ENCODE results near the gene FARS2.
A peak's percentile ranks its signal among the peaks of the same experiment; 100 is the strongest.

Gene FARS2

DNA sequence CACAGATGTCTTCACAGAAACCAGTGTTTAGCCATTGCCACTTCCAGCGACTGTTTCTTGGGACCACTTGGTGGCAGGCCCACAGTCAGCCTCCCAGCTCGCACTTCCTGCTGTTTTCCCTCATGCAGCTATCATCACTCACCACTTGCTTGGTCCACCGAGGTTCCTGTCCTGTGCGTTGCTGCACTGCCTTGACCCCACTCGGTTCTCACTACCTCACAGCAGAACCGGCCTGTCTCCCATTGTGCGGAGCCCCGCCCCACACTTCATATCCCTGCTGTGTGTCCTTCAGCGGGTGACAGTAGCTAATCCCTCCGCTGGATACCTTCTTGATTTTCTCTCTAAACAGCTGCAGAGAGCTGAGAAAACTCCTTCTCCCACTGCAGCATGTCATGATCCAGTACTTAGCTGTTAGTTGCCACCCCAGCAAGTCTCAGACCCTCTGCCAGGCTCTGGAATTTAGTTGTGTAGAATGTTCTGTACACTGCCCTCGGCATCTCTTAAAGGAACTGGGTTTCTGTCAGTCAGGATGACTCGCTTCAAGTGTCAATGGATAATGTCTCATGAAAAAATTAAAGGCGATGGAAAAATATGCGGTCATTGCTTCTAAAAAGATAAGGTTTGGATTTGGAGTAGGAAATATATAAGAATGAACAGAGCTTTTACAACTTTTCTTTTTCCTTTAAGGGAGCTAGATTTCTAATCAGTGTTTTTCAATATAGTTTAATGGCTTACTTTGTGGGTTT, 208.0 kb downstream of the FARS2 start:
- H3K27ac ChIP-seq, result no peak overlapping the region
- TF ChIP-seq ZFX (IDR thresholded peaks at IDR 0.05), result no peak
- TF ChIP-seq, protein P1, sequence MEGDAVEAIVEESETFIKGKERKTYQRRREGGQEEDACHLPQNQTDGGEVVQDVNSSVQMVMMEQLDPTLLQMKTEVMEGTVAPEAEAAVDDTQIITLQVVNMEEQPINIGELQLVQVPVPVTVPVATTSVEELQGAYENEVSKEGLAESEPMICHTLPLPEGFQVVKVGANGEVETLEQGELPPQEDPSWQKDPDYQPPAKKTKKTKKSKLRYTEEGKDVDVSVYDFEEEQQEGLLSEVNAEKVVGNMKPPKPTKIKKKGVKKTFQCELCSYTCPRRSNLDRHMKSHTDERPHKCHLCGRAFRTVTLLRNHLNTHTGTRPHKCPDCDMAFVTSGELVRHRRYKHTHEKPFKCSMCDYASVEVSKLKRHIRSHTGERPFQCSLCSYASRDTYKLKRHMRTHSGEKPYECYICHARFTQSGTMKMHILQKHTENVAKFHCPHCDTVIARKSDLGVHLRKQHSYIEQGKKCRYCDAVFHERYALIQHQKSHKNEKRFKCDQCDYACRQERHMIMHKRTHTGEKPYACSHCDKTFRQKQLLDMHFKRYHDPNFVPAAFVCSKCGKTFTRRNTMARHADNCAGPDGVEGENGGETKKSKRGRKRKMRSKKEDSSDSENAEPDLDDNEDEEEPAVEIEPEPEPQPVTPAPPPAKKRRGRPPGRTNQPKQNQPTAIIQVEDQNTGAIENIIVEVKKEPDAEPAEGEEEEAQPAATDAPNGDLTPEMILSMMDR (conservative IDR thresholded peaks at IDR 0.05), result no peak

DNA sequence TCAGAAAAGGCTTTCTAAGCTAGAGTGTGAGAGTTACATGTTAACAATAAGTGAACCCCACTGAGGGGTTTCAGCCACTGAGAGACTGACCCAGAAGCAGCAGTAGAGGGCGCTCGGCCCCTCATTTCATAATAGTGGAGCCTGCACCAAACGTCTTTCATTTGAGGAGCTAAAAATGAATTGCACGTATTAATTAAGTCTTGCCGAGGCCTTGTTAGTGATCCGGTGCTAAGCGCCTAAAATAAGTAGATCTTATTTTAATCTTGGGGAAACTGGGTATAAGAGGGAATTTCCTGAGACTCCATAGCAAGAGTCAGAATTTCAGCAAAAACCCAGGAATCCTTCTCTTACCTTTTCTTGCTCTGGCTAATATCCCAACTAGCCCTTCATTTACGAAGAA, 209.7 kb downstream of the FARS2 start:
- TF ChIP-seq, protein P1 (conservative IDR thresholded peaks at IDR 0.05), result peak; percentile 92
- no peak for TF ChIP-seq ZFX (IDR thresholded peaks at IDR 0.05)
- H3K27ac ChIP-seq, result no peak overlapping the region

DNA sequence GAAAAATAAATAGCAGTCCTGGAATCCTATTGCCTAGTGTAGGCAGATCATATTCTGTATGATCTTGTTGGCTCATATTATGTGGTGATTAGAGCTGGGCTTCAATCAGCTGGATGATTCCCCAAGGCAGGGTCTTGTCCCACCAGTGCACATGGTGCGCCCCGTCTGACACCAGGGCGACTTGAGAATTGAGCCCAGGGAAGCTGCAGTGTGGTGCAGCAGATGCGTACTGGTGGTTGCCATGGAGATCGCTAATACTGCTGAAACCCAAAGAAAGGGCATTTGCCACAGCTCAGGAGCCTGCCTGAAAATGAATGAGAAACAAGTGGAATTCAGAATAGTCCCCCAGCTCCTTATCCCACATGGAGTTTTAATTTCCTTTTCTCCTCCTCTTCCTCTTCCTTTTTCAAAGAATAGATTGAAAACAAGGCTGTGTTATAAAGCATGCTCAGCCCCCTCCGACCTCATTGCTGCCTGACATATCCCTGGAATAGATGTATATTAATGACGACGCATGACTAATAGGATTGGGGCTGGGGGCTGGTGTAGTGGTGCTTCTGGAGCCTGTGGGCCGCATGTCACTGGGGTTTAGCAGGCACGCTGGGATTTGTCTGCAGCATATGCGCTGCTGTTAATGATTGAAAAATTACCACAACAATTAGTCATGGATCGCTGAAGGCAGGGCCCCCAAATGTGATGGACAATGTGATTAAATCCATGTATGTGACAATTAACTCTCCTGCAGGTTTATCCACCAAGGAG, 210.5 kb downstream of the FARS2 start:
- H3K27ac ChIP-seq, result no peak overlapping the region

DNA sequence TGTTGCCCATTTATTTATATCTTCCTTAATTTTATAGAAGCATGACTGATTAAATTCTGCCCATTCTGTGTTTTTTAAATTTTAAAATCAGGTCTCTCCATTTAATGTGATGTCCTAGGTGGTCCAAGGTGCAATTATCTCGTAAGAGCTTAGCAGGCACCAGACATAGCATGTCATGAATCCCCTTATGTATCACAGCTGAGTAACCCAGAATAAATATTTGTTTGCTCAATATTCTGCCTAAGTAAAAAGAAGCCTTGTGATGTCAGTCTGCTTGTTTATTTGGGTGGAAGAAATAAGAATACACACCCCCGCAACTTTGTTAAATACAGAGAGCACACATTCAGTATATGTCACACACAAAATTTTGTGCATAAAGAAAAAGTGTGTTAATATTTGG, 211.3 kb downstream of the FARS2 start:
- TF ChIP-seq ZFX (IDR thresholded peaks at IDR 0.05), result no peak
- TF ChIP-seq, protein P1 (conservative IDR thresholded peaks at IDR 0.05), result no peak

More for the DNA sequence above, 210.5 kb downstream of the FARS2 start:
- TF ChIP-seq ZFX (IDR thresholded peaks at IDR 0.05), result no peak
- TF ChIP-seq, protein P1 (conservative IDR thresholded peaks at IDR 0.05), result no peak

DNA sequence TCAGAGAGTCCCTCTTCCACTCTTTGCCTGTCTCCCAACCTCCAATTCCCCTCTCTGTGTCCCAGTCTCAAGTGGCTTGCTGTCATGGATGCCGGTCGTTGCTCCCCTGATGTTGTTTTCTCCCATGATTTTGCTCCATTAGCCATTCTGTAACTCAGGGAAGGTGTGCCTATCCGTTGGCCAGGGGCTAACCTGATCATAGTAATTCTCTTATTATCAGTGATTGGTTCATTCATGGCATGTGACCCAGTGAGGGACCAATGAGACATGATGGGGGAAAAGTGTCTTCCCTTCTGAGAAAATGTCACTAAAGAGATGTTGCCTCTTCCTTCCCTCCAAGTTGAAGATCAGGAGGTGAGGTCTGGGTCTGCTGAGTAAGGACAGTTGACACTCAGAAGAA, 214.5 kb downstream of the FARS2 start:
- no peak overlapping the region for H3K27ac ChIP-seq
- no peak for TF ChIP-seq ZFX (IDR thresholded peaks at IDR 0.05)
- TF ChIP-seq, protein P1 (conservative IDR thresholded peaks at IDR 0.05), result no peak

More for the DNA sequence above, 211.3 kb downstream of the FARS2 start:
- no peak overlapping the region for H3K27ac ChIP-seq

DNA sequence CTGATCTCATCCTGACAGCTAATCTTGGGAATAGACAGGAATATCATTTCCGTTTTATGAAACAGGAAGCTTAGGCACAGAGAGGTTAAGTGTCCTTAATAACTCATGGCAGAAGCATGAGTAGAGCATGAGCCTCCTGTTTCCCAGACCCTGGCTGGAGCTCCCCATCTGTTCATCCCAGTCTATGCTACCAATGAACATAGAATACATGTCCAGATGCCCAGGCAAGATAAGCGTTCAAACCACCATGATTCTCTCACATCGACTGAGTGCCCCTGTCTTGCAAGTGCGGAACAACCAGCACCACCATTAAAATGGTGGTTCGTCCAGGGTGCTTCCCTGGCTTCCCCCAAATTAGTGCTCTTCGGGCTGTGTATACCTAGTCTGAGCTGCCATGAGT, 217.1 kb downstream of the FARS2 start:
- no peak for TF ChIP-seq ZFX (IDR thresholded peaks at IDR 0.05)
- TF ChIP-seq, protein P1 (conservative IDR thresholded peaks at IDR 0.05), result no peak
- H3K27ac ChIP-seq, result no peak overlapping the region

DNA sequence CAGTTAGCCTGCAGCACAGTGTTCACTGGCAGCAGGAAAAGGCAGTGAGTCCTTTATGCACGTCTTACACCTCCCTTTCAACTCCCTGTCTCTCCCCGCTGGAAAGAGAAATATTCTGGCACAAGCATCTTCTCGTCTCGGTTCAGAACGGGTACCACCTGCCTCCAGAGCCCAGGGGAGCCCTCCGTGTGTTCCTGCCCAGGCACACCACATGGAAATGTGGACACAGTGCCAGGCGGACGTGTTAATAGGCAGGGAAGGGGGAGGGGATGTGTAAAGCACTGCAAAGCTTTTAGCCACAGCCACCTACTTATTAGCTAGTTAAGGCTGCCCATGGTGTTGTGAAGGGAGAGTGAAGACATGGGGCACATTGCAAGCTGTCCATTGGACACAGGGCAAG, 219.7 kb downstream of the FARS2 start:
- H3K27ac ChIP-seq, result no peak overlapping the region
- TF ChIP-seq ZFX (IDR thresholded peaks at IDR 0.05), result no peak
- TF ChIP-seq, protein P1 (conservative IDR thresholded peaks at IDR 0.05), result no peak
